ENCODE measurements around the gene NBL1. TPM values are rescaled to one million over a fixed set of nuclear protein-coding genes. Genes with fewer than 3 reads are reported as not detected.

Gene NBL1
- total and polyA plus RNA-seq, 10 of the 15 experiments (the other 5 are each of a cell fraction or from before 2014, with no cell fraction given): 0.13 to 2.4 (median 0.81) TPM; not detected in 1

GRCh38 chr1:19703280-19703679 lies 59.2 kb downstream of the NBL1 start:
- FAIRE-seq (no peak), DNase-seq (ENCODE audit: low read depth, low spot score) (no peak), ATAC-seq (no peak)
- H3K36me3 ChIP-seq (ENCODE audit: control insufficient read depth in 2 of 2, insufficient read depth in 2 of 2, low read length in 1 of 2): peaks cover 0 to 4% of the 10 kb centered on the region in 2 experiments; a peak in 1 of 4 replicates
- TF ChIP-seq STAT1 (conservative IDR thresholded peaks at IDR 0.05): no peak
- TF ChIP-seq CHD2 (IDR thresholded peaks at IDR 0.05; ENCODE audit: borderline replicate concordance, low read depth, low read length): no peak
- TF ChIP-seq RBBP5 (conservative IDR thresholded peaks at IDR 0.05): no peak
- TF ChIP-seq, protein P1, sequence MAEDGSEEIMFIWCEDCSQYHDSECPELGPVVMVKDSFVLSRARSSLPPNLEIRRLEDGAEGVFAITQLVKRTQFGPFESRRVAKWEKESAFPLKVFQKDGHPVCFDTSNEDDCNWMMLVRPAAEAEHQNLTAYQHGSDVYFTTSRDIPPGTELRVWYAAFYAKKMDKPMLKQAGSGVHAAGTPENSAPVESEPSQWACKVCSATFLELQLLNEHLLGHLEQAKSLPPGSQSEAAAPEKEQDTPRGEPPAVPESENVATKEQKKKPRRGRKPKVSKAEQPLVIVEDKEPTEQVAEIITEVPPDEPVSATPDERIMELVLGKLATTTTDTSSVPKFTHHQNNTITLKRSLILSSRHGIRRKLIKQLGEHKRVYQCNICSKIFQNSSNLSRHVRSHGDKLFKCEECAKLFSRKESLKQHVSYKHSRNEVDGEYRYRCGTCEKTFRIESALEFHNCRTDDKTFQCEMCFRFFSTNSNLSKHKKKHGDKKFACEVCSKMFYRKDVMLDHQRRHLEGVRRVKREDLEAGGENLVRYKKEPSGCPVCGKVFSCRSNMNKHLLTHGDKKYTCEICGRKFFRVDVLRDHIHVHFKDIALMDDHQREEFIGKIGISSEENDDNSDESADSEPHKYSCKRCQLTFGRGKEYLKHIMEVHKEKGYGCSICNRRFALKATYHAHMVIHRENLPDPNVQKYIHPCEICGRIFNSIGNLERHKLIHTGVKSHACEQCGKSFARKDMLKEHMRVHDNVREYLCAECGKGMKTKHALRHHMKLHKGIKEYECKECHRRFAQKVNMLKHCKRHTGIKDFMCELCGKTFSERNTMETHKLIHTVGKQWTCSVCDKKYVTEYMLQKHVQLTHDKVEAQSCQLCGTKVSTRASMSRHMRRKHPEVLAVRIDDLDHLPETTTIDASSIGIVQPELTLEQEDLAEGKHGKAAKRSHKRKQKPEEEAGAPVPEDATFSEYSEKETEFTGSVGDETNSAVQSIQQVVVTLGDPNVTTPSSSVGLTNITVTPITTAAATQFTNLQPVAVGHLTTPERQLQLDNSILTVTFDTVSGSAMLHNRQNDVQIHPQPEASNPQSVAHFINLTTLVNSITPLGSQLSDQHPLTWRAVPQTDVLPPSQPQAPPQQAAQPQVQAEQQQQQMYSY (CRISPR knock-in tag; IDR thresholded peaks at IDR 0.05): no peak
- no peak for TF ChIP-seq ESRRA (IDR thresholded peaks at IDR 0.05; ENCODE audit: low read length)
- no peak for TF ChIP-seq YY1 (IDR thresholded peaks at IDR 0.05; ENCODE audit: low read depth, low read length)
- H3K4me2 ChIP-seq (ENCODE audit: control insufficient read depth, insufficient read depth): no peak overlapping the region
- H2AFZ ChIP-seq (ENCODE audit: control insufficient read depth, low read depth, low read length): no peak overlapping the region
- no peak overlapping the region for H3K9ac ChIP-seq (ENCODE audit: control insufficient read depth, insufficient read depth, low read length)
- H3K27me3 ChIP-seq (replicated peaks in 1 of 2; ENCODE audit: control insufficient read depth in 2 of 2, insufficient read depth in 2 of 2, low read length in 1 of 2): no peaks in the 10 kb centered on the region
- CTCF ChIA-PET: interaction anchor here (0.6 to 14.4 kb wide), 12 partner anchors 8 to 339 kb away, joined by 3 to 378 read pairs (median 7); partner anchors contain the start of gene HTR6
- in situ Hi-C loops (cut with MboI) (loop anchor here (5.0 kb wide), 1 partner anchor 41 kb away; the partner anchor contains the start of gene HTR6), intact Hi-C loops (cut with micrococcal nuclease; ENCODE audit: unreplicated experiment) (no loop called here)
- RAD21 ChIA-PET (ENCODE audit: unreplicated experiment): interaction anchor here (0.9 to 4.4 kb wide), 3 partner anchors 41 to 78 kb away, joined by 3 to 84 read pairs (median 4); no protein-coding TSS in a partner anchor
- SMC1A ChIA-PET (ENCODE audit: uncharacterized antibody, unreplicated experiment): interaction anchor here (1.0 to 5.1 kb wide), 5 partner anchors 9 to 106 kb away, joined by 3 to 99 read pairs (median 4); no protein-coding TSS in a partner anchor
- POLR2A ChIA-PET: interaction anchor here (0.7 kb wide), 1 partner anchor 1408 kb away, joined by 4 read pairs; no protein-coding TSS in a partner anchor
- H3K4me3 ChIP-seq: no peak overlapping the region
- no peaks in the 10 kb centered on the region for H3K9me3 ChIP-seq (replicated peaks; ENCODE audit: control insufficient read depth, insufficient read depth, low read length)
- no peak overlapping the region for H3K27ac ChIP-seq (ENCODE audit: control insufficient read depth, insufficient read depth)
- H3K79me2 ChIP-seq (ENCODE audit: control insufficient read depth, insufficient read depth, low read length): no peaks in the 10 kb centered on the region
- no TSS peak for BruUV-seq (replicated peaks)
- WGBS (ENCODE audit: insufficient coverage, insufficient replicate concordance, low lambda C conversion rate, missing lambda C conversion rate): 100% methylated on average over 3 of the region's 3 CpGs
- peaks cover 17% of the 10 kb centered on the region for H3K4me1 ChIP-seq (ENCODE audit: control insufficient read depth, insufficient read depth, low read length)
- no peaks in the 10 kb centered on the region for H4K20me1 ChIP-seq (ENCODE audit: control insufficient read depth, insufficient read depth)

Data from GM12878 (cell line).